ENCODE measurements around the gene SNRNP200.
"Not testable (repeated sequence)": the region's sequence is repeated elsewhere in the genome, so short reads cannot be mapped to it uniquely, and the experiment has no call there.

DNA sequence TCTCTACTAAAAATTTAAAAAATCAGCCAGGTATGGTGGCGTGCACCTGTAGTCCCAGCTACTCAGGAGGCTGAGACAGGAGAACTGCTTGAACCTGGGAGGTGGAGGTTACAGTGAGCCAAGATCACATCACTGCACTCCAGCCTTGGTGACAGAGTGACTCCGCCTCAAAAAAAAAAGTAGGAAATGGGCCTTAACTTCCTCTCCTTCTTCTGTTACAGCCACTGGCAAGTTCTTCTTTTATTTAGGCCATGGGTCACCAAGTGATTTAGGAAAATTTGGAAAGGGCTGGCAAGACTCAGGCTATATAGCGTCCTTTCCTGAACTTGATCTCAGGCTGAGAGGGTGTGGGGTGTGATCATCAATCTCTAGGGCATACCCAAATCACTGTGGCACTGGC lies 47.6 kb downstream of the SNRNP200 start:
- TF ChIP-seq, protein P1, sequence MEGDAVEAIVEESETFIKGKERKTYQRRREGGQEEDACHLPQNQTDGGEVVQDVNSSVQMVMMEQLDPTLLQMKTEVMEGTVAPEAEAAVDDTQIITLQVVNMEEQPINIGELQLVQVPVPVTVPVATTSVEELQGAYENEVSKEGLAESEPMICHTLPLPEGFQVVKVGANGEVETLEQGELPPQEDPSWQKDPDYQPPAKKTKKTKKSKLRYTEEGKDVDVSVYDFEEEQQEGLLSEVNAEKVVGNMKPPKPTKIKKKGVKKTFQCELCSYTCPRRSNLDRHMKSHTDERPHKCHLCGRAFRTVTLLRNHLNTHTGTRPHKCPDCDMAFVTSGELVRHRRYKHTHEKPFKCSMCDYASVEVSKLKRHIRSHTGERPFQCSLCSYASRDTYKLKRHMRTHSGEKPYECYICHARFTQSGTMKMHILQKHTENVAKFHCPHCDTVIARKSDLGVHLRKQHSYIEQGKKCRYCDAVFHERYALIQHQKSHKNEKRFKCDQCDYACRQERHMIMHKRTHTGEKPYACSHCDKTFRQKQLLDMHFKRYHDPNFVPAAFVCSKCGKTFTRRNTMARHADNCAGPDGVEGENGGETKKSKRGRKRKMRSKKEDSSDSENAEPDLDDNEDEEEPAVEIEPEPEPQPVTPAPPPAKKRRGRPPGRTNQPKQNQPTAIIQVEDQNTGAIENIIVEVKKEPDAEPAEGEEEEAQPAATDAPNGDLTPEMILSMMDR (IDR thresholded peaks at IDR 0.05), result not testable (repeated sequence)
- TF ChIP-seq POLR2A (IDR thresholded peaks at IDR 0.05), result not testable (repeated sequence)
